ENCODE data around the gene NDE1.

NDE1 gene

GRCh38 chr16:15640966-15641365, 9.1 kb upstream of the NDE1 start:
- Histone ChIP-seq H3K79me2 (ENCODE audit: insufficient read depth, low read depth) (peaks cover 18% of the 10 kb centered on the region; the same call in 1 of the 2 replicates), H3K27me3 (ENCODE audit: insufficient read depth, low read depth) (no peaks in the 10 kb centered on the region), H3K9ac (no peak overlapping the region), H3K36me3 (ENCODE audit: insufficient read depth) (no peaks in the 10 kb centered on the region; the same call in 1 of the 2 replicates), H3K27ac (no peak overlapping the region), H3K4me2 (peak overlapping the region; percentile 89; the same call in 1 of the 2 replicates), H3K4me3 (IDR thresholded peaks at IDR 0.05; ENCODE audit: insufficient read depth, low read depth, low read length) (no peak overlapping the region), H4K20me1 (ENCODE audit: insufficient read depth) (no peaks in the 10 kb centered on the region), H3K4me1 (ENCODE audit: low read depth, poor library complexity, severe bottlenecking) (peaks cover 37% of the 10 kb centered on the region), H2AFZ (ENCODE audit: low read depth) (no peak overlapping the region)
- TF ChIP-seq CTCF (conservative IDR thresholded peaks at IDR 0.05; ENCODE audit: low read depth, low read length), result no peak

GRCh38 chr16:15641753-15642556, 8.1 kb upstream of the NDE1 start:
- Histone ChIP-seq H4K20me1 (ENCODE audit: insufficient read depth) (no peaks in the 10 kb centered on the region), H3K27me3 (ENCODE audit: insufficient read depth, low read depth) (no peaks in the 10 kb centered on the region), H3K27ac (peak overlapping the region; percentile 56), H3K36me3 (ENCODE audit: insufficient read depth) (no peaks in the 10 kb centered on the region; the same call in 1 of the 2 replicates), H3K4me2 (peak overlapping the region; percentile 89), H2AFZ (ENCODE audit: low read depth) (peak overlapping the region; percentile 70; the same call in 1 of the 2 replicates), H3K4me1 (ENCODE audit: low read depth, poor library complexity, severe bottlenecking) (peaks cover 29% of the 10 kb centered on the region), H3K79me2 (ENCODE audit: insufficient read depth, low read depth) (peaks cover 18% of the 10 kb centered on the region; the same call in 1 of the 2 replicates), H3K4me3 (IDR thresholded peaks at IDR 0.05; ENCODE audit: insufficient read depth, low read depth, low read length) (no peak overlapping the region), H3K9ac (peak overlapping the region; percentile 40; the same call in 1 of the 2 replicates)
- TF ChIP-seq CTCF (conservative IDR thresholded peaks at IDR 0.05; ENCODE audit: low read depth, low read length), result no peak

GRCh38 chr16:15642557-15643047, 7.4 kb upstream of the NDE1 start:
- Histone ChIP-seq H2AFZ (ENCODE audit: low read depth) (peak overlapping the region; percentile 70; the same call in 1 of the 2 replicates), H3K4me1 (ENCODE audit: low read depth, poor library complexity, severe bottlenecking) (peaks cover 26% of the 10 kb centered on the region), H3K79me2 (ENCODE audit: insufficient read depth, low read depth) (peaks cover 18% of the 10 kb centered on the region; the same call in 1 of the 2 replicates), H3K27ac (peak overlapping the region; percentile 56), H3K4me2 (peak overlapping the region; percentile 89), H3K9ac (peak overlapping the region; percentile 40; the same call in 1 of the 2 replicates), H3K4me3 (IDR thresholded peaks at IDR 0.05; ENCODE audit: insufficient read depth, low read depth, low read length) (no peak overlapping the region), H4K20me1 (ENCODE audit: insufficient read depth) (no peaks in the 10 kb centered on the region), H3K27me3 (ENCODE audit: insufficient read depth, low read depth) (no peaks in the 10 kb centered on the region), H3K36me3 (ENCODE audit: insufficient read depth) (no peaks in the 10 kb centered on the region)
- peak; percentile 32 for TF ChIP-seq CTCF (conservative IDR thresholded peaks at IDR 0.05; ENCODE audit: low read depth, low read length)

GRCh38 chr16:15643048-15643945, 6.7 kb upstream of the NDE1 start, which contains the start of gene MARF1:
TSS of gene MARF1 (minus strand) at chr16:15643154. CDS start at chr16:15639233, 3,921 bp downstream.
- Histone ChIP-seq H3K79me2 (ENCODE audit: insufficient read depth, low read depth) (peaks cover 18% of the 10 kb centered on the region; the same call in 1 of the 2 replicates), H3K9ac (peak within 1 kb of the TSS; percentile 85), H3K27ac (peak within 1 kb of the TSS; percentile 92), H4K20me1 (ENCODE audit: insufficient read depth) (no peaks in the 10 kb centered on the region), H3K4me1 (ENCODE audit: low read depth, poor library complexity, severe bottlenecking) (peaks cover 26% of the 10 kb centered on the region), H2AFZ (ENCODE audit: low read depth) (peak within 1 kb of the TSS; percentile 70), H3K27me3 (ENCODE audit: insufficient read depth, low read depth) (no peaks in the 10 kb centered on the region), H3K36me3 (ENCODE audit: insufficient read depth) (no peaks in the 10 kb centered on the region), H3K4me3 (IDR thresholded peaks at IDR 0.05; ENCODE audit: insufficient read depth, low read depth, low read length) (no peak within 1 kb of the TSS), H3K4me2 (peak within 1 kb of the TSS; percentile 89)
- peak; percentile 67 for TF ChIP-seq CTCF (conservative IDR thresholded peaks at IDR 0.05; ENCODE audit: low read depth, low read length)
